A204.1 (cell line): Measurements from ENCODE around the gene ATP6V1B1.
A peak's percentile ranks its signal among the peaks of the same experiment; 100 is the strongest.
"Not testable (repeated sequence)": the region's sequence is repeated elsewhere in the genome, so short reads cannot be mapped to it uniquely, and the experiment has no call there.

Experiments used
- FAIRE-seq: peaks from 2 replicates; lab custom pipeline; 2012; peaks lifted over from hg19 to GRCh38; lab: Jason Lieb, UNC

ATP6V1B1 gene

DNA sequence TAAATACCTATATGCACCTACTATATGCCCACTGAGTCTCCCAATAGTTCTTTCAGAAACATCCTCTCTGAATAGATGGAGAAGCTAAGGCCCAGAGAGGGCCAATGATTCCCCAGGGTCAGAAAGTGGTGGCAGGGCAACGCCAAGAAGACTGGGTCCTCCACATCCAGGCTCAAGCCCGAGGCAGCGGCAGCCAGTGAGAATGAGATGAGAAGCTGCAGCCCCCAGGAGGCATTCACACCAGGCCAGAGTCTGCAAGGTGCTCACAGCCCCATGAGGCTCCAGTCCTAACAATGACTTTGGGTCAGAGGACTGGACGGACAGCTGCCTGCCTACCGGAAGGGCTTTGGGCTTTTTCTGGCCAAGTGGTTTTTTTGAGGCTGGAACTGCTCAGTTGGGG lies 55.4 kb downstream of the ATP6V1B1 start:
- no peak for FAIRE-seq

DNA sequence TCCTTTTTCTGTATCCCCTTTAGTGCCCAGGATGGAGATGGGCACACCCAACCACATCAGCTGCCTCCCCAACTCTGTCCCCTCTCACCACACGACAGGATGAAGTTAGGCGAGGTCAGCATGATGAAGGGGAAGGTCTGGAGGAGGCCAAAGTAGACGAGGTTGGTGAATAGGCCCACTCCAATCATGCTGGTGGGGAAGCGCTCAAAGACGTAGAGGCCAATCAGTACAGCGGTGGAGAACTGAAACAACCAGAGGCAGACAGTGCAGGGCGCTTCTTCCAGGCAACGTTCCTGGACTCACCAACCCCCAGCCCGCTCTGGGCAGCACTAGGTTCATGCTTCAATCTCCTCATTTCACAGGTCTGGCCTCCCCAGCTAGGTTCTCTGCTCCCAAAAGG lies 56.0 kb downstream of the ATP6V1B1 start:
- FAIRE-seq: no peak

DNA sequence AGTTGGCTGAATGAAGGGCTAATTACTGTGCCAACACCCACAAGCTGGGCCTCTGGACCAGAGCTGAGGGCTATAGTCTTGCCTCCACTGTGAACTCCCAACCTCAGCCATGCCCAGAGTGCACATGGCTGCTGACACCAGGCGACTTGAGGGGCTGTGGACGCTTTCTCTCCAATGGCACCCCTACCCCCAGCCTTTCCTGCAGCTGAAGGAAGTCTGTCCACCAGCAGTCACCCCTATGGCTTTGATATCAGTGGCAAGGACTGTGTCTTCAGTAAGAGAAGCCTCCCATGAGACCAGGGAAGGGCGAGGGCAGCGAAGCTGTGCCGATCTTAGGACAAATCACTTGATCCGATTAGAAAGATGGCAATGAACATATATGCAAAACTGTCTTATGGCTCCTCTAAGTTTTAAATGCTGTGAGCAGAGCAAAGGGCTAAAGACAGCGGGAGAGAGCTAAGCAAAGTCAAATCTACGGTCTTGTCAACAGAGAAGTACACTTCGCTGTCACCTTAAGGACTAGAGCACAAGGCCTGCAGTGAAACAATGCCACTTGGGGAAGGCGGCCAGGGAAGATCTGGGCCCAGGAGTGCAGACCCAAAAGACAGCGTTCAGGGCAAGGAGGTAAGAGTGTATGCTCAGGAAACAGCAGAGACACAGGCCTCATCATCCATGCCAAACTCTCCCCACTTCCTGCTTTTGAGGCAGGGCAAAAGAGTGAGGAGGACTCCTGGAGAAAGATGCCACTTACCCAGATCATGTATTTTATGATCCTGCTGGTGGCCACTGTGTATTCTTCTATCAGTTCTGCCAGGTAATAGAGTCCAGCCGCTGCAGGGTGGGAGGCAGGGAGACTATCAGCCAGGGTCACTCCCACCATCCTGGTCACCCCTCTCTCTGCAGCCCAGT lies 57.5 kb downstream of the ATP6V1B1 start:
- no peak for FAIRE-seq

- no peak for FAIRE-seq
Observed at GRCh38 chr2:70994009-70994698, 58.5 kb downstream of the ATP6V1B1 start.

DNA sequence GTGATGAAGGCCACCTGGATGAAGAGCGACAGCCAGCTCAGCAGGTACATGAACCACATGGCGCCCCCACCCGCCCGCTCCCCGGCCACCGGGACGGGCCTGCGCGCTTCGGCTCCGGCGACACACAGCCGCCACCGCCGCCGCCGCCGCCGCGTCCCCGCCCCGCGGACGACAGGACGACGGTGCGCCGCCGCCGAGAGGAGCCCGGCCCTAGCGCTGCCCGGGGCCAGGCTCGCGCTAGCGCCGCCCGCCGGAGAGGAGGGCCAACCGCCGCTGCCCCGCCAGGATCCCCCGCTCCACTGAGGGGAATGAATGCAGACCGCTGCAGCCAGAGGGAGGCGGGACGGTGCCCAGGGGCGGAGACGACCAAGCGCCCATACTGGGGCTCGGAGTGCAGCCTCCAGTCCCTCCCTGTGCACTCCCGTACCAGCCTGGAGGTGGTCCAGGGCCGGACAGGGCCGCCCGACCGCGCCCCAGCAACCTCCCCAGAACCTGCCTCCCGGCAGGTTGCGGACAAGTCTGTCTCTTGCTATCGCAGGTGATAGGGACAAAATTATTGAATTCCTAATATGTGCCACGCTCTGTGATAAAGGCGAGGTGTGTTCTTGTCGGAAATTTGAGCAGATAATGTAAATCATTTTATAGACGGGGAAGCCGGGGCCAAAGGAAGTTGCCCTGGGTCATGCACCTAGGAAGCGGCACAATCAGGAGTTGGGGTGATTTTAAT lies 59.2 kb downstream of the ATP6V1B1 start, which contains the start of gene TEX261:
Gene TEX261, minus strand, starts transcription at position 175 of the 727 bp plus-strand sequence. Its CDS starts 116 bp downstream, at position 59.
- no peak for FAIRE-seq

- peak; percentile 37 for FAIRE-seq
Observed at GRCh38 chr2:70995426-70995729, 59.7 kb downstream of the ATP6V1B1 start.

GRCh38 chr2:70998885-70999284 lies 63.2 kb downstream of the ATP6V1B1 start:
- FAIRE-seq: not testable (repeated sequence)

- FAIRE-seq: no peak
Observed at GRCh38 chr2:70999362-70999761, 63.7 kb downstream of the ATP6V1B1 start.

DNA sequence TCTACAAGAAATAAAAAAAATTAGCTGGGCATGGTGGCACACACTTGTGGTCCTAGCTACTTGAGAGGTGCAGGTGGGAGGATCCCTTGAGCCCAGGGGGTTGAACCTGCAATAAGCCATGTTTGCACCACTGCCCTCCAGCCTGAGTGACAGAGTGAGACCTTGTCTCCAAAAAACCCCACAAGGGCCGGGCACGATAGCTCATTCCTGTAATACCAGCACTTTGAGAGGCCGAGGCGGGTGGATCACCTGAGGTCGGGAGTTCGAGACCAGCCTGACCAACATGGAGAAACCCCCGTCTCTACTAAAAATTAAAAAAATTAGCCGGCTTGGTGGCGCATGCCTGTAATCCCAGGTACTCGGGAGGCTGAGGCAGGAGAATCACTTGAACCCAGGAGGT lies 64.2 kb downstream of the ATP6V1B1 start:
- FAIRE-seq: not testable (repeated sequence)

- FAIRE-seq: no peak
Observed at GRCh38 chr2:71000780-71001591, 65.3 kb downstream of the ATP6V1B1 start.

DNA sequence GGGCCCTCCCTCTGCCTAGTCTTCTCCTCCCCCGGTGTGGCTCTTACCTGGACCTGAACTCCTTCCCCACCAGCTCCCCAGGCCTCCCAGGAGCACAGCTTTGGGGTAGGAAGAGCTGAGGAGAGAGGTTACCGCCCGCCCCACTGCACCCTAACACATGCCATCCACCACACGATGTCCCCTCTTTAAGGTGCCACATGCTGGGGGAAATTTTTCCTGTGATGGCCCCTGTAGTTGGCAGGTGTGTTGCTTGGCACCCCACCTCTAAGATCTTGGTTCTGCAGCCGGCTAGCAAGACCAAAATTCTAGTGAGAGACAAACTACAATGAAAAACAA lies 65.9 kb downstream of the ATP6V1B1 start:
- no peak for FAIRE-seq

GRCh38 chr2:71001981-71002570 lies 66.4 kb downstream of the ATP6V1B1 start:
- no peak for FAIRE-seq

- no peak for FAIRE-seq
Observed at GRCh38 chr2:71003396-71003795, 67.7 kb downstream of the ATP6V1B1 start.

DNA sequence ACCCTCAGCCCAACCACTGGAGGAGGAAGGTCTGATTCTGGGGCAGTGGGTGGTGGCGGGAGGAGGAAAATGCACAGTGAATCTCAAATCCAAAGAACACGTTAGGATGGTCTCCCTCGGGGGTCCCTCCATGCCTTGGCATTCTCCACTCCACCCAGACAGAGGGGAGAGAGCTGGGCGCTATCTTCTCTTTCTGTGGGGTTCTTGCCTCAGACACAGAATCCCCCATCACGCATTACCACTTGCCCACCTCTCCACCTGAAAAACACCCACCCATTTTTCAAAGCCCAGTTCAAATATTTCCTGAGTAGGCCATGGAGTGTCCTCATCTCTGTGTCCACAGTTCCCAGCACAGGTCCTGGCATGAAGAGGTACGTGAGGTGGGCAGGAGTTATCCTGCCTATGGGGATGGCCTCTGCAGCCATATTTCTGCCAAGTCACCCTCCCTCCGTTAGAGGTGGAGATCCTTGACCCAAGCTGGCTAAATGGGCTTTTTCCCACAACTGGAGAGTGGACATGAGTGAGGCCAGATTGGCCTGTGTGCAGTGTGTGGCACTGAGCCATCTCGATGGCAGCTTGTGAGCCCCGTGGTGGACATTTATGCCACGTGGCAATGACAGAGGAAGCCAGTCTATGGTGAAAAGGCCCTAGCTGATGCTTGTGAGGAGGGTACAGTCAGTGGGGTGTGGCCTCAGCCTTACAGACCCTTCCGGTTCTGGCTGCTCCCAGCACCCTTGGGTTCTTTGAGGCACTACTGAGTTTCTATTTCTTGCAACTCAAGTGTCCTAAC lies 68.5 kb downstream of the ATP6V1B1 start:
- FAIRE-seq: no peak

DNA sequence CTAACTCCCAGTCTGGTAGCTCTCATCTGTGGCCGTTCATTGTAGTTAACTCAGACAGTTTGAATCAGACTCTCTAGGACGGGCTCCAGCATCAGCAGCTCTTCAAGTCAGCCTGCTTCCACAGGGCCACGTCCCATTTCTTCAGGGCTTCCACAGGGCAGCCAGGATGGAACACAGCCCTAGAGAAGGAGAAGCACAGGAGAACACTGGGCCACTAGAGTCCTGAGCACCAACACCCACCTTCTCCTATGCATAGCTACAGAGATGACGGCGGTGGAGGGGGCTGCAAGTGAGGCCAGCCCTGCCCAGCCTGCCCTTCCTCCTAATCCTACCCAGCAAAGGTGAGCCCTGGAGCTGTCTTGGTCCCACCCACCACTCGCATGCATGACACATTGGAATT lies 69.2 kb downstream of the ATP6V1B1 start:
- no peak for FAIRE-seq

DNA sequence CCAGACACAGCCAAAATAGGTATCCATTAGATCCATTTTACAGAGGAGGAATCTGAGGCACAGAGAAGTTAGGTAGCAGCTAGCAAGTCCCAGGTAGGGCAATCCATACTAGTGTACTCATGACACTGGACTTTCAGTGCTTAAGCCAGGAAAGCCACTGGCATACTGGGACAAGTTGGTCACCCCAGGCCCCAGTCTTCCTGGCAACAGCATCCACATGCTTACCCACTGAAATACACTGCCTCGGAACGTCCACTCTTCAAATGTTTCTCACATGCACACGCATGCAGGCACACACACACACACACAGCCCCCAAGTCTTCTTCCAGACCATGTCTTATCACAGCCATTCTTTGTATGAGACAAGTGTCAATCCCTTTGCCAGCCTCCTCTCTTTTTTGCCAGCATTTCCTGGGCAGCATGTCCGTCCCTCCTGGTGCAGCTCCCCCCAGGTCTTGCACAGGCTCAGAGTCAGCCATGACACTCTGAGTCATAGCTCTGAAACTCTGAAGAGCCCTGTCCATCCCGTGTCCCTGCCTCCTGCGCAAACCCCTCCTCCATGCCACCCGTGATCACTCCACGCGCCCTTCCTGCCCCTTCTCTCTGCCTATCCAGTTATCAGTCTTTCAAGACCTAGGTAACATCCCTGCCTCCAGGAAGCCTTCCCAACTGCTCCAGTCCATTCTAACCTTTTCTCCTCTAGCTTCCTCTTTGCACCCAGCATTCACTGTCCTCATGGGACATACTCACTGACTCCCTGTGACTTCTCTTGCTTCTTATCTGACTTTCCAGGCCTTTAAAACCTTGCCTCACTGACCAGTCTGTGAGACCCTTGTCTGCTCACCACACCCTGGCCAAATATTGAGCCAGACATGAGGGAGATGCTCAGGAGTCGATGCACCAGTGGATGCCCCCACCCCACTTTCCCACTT lies 69.8 kb downstream of the ATP6V1B1 start:
- no peak for FAIRE-seq

GRCh38 chr2:71006323-71006722 lies 70.6 kb downstream of the ATP6V1B1 start:
- no peak for FAIRE-seq

GRCh38 chr2:71006955-71007799 lies 71.5 kb downstream of the ATP6V1B1 start:
- no peak for FAIRE-seq

DNA sequence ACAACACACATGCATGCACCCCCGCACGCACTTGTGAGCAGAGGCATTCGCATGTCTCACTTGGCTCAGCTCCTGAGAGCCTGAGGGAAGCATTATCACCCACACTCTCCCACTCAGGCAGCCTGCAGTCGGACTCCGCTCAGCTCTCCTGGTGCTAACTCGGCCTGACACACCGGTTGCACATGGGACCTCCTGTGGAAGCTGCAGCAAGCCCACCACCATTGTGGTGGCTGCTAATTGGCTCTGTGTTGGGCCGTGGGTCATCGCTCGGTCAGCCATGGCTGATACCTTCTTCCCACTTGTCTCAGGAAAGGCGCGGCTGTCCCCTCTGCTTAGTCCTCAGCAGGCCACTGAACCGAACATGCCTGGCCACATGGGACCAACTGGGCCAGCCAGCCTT lies 72.6 kb downstream of the ATP6V1B1 start:
- FAIRE-seq: no peak
